ENCODE measurements around the gene MALRD1.

MALRD1 gene

GRCh38 chr10:19611775-19612174, 563.2 kb downstream of the MALRD1 start:
- DNase-seq (ENCODE audit: insufficient read length, low spot score) = no peak
- FAIRE-seq = no peak
- TF ChIP-seq POU2F2 (IDR thresholded peaks at IDR 0.05; ENCODE audit: low read depth, low read length) = no peak
- TF ChIP-seq PAX5 (IDR thresholded peaks at IDR 0.05; ENCODE audit: insufficient read depth, low read length, severe bottlenecking) = no peak
- no peak for TF ChIP-seq SPI1 (IDR thresholded peaks at IDR 0.05; ENCODE audit: low read depth, low read length)
- TF ChIP-seq POLR2AphosphoS5 (IDR thresholded peaks at IDR 0.05; ENCODE audit: low read depth, low read length) = no peak
- TF ChIP-seq TAF1 (IDR thresholded peaks at IDR 0.05; ENCODE audit: low read depth, low read length) = no peak
- TF ChIP-seq POLR2A (IDR thresholded peaks at IDR 0.05; ENCODE audit: low read depth, low read length) = no peak

GRCh38 chr10:19616966-19617365, 568.4 kb downstream of the MALRD1 start:
- DNase-seq (ENCODE audit: insufficient read length, low spot score) (no peak), FAIRE-seq (no peak)
- TF ChIP-seq POU2F2 (IDR thresholded peaks at IDR 0.05; ENCODE audit: low read depth, low read length) (no peak), SPI1 (IDR thresholded peaks at IDR 0.05; ENCODE audit: low read depth, low read length) (no peak), TAF1 (IDR thresholded peaks at IDR 0.05; ENCODE audit: low read depth, low read length) (no peak), POLR2A (IDR thresholded peaks at IDR 0.05; ENCODE audit: low read depth, low read length) (no peak), PAX5 (IDR thresholded peaks at IDR 0.05; ENCODE audit: insufficient read depth, low read length, severe bottlenecking) (no peak), POLR2AphosphoS5 (IDR thresholded peaks at IDR 0.05; ENCODE audit: low read depth, low read length) (no peak)

GRCh38 chr10:19620811-19621210, 572.2 kb downstream of the MALRD1 start:
- TF ChIP-seq SPI1 (IDR thresholded peaks at IDR 0.05; ENCODE audit: low read depth, low read length) (no peak), POLR2AphosphoS5 (IDR thresholded peaks at IDR 0.05; ENCODE audit: low read depth, low read length) (no peak), TAF1 (IDR thresholded peaks at IDR 0.05; ENCODE audit: low read depth, low read length) (no peak)
- DNase-seq (ENCODE audit: insufficient read length, low spot score) (no peak), FAIRE-seq (no peak)

GRCh38 chr10:19623321-19623720, 574.7 kb downstream of the MALRD1 start:
- FAIRE-seq (no peak), DNase-seq (ENCODE audit: insufficient read length, low spot score) (no peak)
- no peak for TF ChIP-seq POU2F2 (IDR thresholded peaks at IDR 0.05; ENCODE audit: low read depth, low read length)
- no peak for TF ChIP-seq POLR2A (IDR thresholded peaks at IDR 0.05; ENCODE audit: low read depth, low read length)
- TF ChIP-seq POLR2AphosphoS5 (IDR thresholded peaks at IDR 0.05; ENCODE audit: low read depth, low read length) = no peak
- no peak for TF ChIP-seq SPI1 (IDR thresholded peaks at IDR 0.05; ENCODE audit: low read depth, low read length)
- no peak for TF ChIP-seq PAX5 (IDR thresholded peaks at IDR 0.05; ENCODE audit: insufficient read depth, low read length, severe bottlenecking)
- TF ChIP-seq TAF1 (IDR thresholded peaks at IDR 0.05; ENCODE audit: low read depth, low read length) = no peak

- DNase-seq (ENCODE audit: insufficient read length, low spot score) = no peak
- no peak for FAIRE-seq
- TF ChIP-seq PAX5 (IDR thresholded peaks at IDR 0.05; ENCODE audit: insufficient read depth, low read length, severe bottlenecking) = no peak
- no peak for TF ChIP-seq TAF1 (IDR thresholded peaks at IDR 0.05; ENCODE audit: low read depth, low read length)
- TF ChIP-seq SPI1 (IDR thresholded peaks at IDR 0.05; ENCODE audit: low read depth, low read length) = no peak
- TF ChIP-seq POLR2AphosphoS5 (IDR thresholded peaks at IDR 0.05; ENCODE audit: low read depth, low read length) = no peak
- no peak for TF ChIP-seq POLR2A (IDR thresholded peaks at IDR 0.05; ENCODE audit: low read depth, low read length)
- no peak for TF ChIP-seq POU2F2 (IDR thresholded peaks at IDR 0.05; ENCODE audit: low read depth, low read length)
Measured at GRCh38 chr10:19626156-19626555, 577.6 kb downstream of the MALRD1 start.

GRCh38 chr10:19628767-19629560, 580.4 kb downstream of the MALRD1 start:
- FAIRE-seq (no peak), DNase-seq (ENCODE audit: insufficient read length, low spot score) (no peak)
- TF ChIP-seq POLR2A (IDR thresholded peaks at IDR 0.05; ENCODE audit: low read depth, low read length) = no peak
- TF ChIP-seq SPI1 (IDR thresholded peaks at IDR 0.05; ENCODE audit: low read depth, low read length) = no peak
- no peak for TF ChIP-seq PAX5 (IDR thresholded peaks at IDR 0.05; ENCODE audit: insufficient read depth, low read length, severe bottlenecking)
- no peak for TF ChIP-seq POLR2AphosphoS5 (IDR thresholded peaks at IDR 0.05; ENCODE audit: low read depth, low read length)

- TF ChIP-seq POU2F2 (IDR thresholded peaks at IDR 0.05; ENCODE audit: low read depth, low read length) (no peak), POLR2AphosphoS5 (IDR thresholded peaks at IDR 0.05; ENCODE audit: low read depth, low read length) (no peak), PAX5 (IDR thresholded peaks at IDR 0.05; ENCODE audit: insufficient read depth, low read length, severe bottlenecking) (no peak)
- no peak for DNase-seq (ENCODE audit: insufficient read length, low spot score)
- no peak for FAIRE-seq
Measured at GRCh38 chr10:19629567-19629966, 581.0 kb downstream of the MALRD1 start.

- TF ChIP-seq PAX5 (IDR thresholded peaks at IDR 0.05; ENCODE audit: insufficient read depth, low read length, severe bottlenecking) = no peak
- no peak for TF ChIP-seq TAF1 (IDR thresholded peaks at IDR 0.05; ENCODE audit: low read depth, low read length)
- TF ChIP-seq SPI1 (IDR thresholded peaks at IDR 0.05; ENCODE audit: low read depth, low read length) = no peak
- TF ChIP-seq POLR2A (IDR thresholded peaks at IDR 0.05; ENCODE audit: low read depth, low read length) = no peak
- no peak for TF ChIP-seq POU2F2 (IDR thresholded peaks at IDR 0.05; ENCODE audit: low read depth, low read length)
- TF ChIP-seq POLR2AphosphoS5 (IDR thresholded peaks at IDR 0.05; ENCODE audit: low read depth, low read length) = no peak
- DNase-seq (ENCODE audit: insufficient read length, low spot score) (no peak), FAIRE-seq (no peak)
Measured at GRCh38 chr10:19634163-19634562, 585.6 kb downstream of the MALRD1 start.

GRCh38 chr10:19638182-19638895, 589.7 kb downstream of the MALRD1 start:
- no peak for DNase-seq (ENCODE audit: insufficient read length, low spot score)
- TF ChIP-seq POLR2AphosphoS5 (IDR thresholded peaks at IDR 0.05; ENCODE audit: low read depth, low read length) = no peak
- FAIRE-seq = no peak

- FAIRE-seq (no peak), DNase-seq (ENCODE audit: insufficient read length, low spot score) (no peak)
- no peak for TF ChIP-seq PAX5 (IDR thresholded peaks at IDR 0.05; ENCODE audit: insufficient read depth, low read length, severe bottlenecking)
- no peak for TF ChIP-seq SPI1 (IDR thresholded peaks at IDR 0.05; ENCODE audit: low read depth, low read length)
- TF ChIP-seq POLR2A (IDR thresholded peaks at IDR 0.05; ENCODE audit: low read depth, low read length) = no peak
- TF ChIP-seq TAF1 (IDR thresholded peaks at IDR 0.05; ENCODE audit: low read depth, low read length) = no peak
- TF ChIP-seq POLR2AphosphoS5 (IDR thresholded peaks at IDR 0.05; ENCODE audit: low read depth, low read length) = no peak
- no peak for TF ChIP-seq POU2F2 (IDR thresholded peaks at IDR 0.05; ENCODE audit: low read depth, low read length)
Measured at GRCh38 chr10:19638896-19639233, 590.3 kb downstream of the MALRD1 start.

All from GM12891 (cell line).